OCI-LY7 (cell line): ENCODE results near the gene TSPAN5. TPM values are rescaled to one million over a fixed set of nuclear protein-coding genes. Genes with fewer than 3 reads are reported as not detected.

ENCODE experiments used
- BruUV-seq: library from RNA; stranded (reverse); fragments of 400-500 nt; replicated peaks from 2 replicates; lab custom pipeline; 2021; lab: Mats Ljungman, UMichigan
- CTCF ChIA-PET: fragments of 300-600 bp; sonication (Branson Sonifier 250); formaldehyde crosslinking; loops from one replicate; lab custom pipeline; 2022; ENCODE audit warnings: antibody characterized with exemption; ENCODE audit not compliant: unreplicated experiment; lab: Charles Lee
- POLR2A ChIA-PET: fragments of 300-600 bp; sonication (Branson Sonifier 250); formaldehyde crosslinking; loops from one replicate; lab custom pipeline; 2022; ENCODE audit warnings: antibody characterized with exemption; lab: Charles Lee
- DNase-seq: peaks from one replicate; pipeline ENCODE4 v3.0.0-alpha.2; 2015; ENCODE audit warnings: low spot score
- H2AFZ ChIP-seq: fragments of 200-600 bp; sonication (generic), shearing (Covaris generic); 2 replicates; pipeline ENCODE4 v1.6.1; 2014; ENCODE audit warnings: mild to moderate bottlenecking, antibody characterized with exemption, low read length, moderate library complexity
- H3K27ac ChIP-seq: fragments of 200-600 bp; sonication (generic); 2 replicates; pipeline ENCODE4 v1.5.1; 2014; ENCODE audit warnings: mixed run types, low read depth, mild to moderate bottlenecking, moderate library complexity, low read length, inconsistent platforms; ENCODE audit not compliant: poor library complexity, severe bottlenecking
- H3K36me3 ChIP-seq: fragments of 200-600 bp; sonication (generic); 2 replicates; pipeline ENCODE4 v1.6.1; 2014; ENCODE audit warnings: mild to moderate bottlenecking, antibody characterized with exemption, low read length, moderate library complexity, mixed read lengths; ENCODE audit not compliant: insufficient read depth
- H3K4me1 ChIP-seq: fragments of 200-600 bp; sonication (generic); 2 replicates; pipeline ENCODE4 v1.5.1; 2014; ENCODE audit warnings: mild to moderate bottlenecking, low read length; ENCODE audit not compliant: insufficient read depth, poor library complexity, severe bottlenecking
- H3K4me2 ChIP-seq: fragments of 200-600 bp; sonication (generic); 2 replicates; pipeline ENCODE4 v1.6.1; 2014; ENCODE audit warnings: mild to moderate bottlenecking, low read length
- H3K4me3 ChIP-seq: fragments of 200-600 bp; sonication (generic); 2 replicates; pipeline ENCODE4 v1.5.1; 2014; ENCODE audit warnings: mild to moderate bottlenecking, low read depth, low read length; ENCODE audit not compliant: poor library complexity, severe bottlenecking
- H3K79me2 ChIP-seq: fragments of 200-600 bp; sonication (generic); 2 replicates; pipeline ENCODE4 v1.6.1; 2016; ENCODE audit warnings: low read depth, mild to moderate bottlenecking, low read length, moderate library complexity, mixed read lengths; ENCODE audit not compliant: insufficient read depth
- H3K9me2 ChIP-seq: fragments of 200-600 bp; sonication (generic); 2 replicates; pipeline ENCODE4 v1.6.1; 2016; ENCODE audit warnings: mild to moderate bottlenecking, low read length, mixed read lengths; ENCODE audit not compliant: insufficient read depth
- H3K9me3 ChIP-seq: fragments of 200-600 bp; sonication (generic); 2 replicates; pipeline ENCODE4 v1.6.1; 2014; ENCODE audit warnings: mild to moderate bottlenecking, mixed run types, low read length, mixed read lengths
- H4K20me1 ChIP-seq: fragments of 200-600 bp; sonication (generic); 2 replicates; pipeline ENCODE4 v1.6.1; 2014; ENCODE audit warnings: mild to moderate bottlenecking, antibody characterized with exemption, low read length, moderate library complexity, mixed read lengths; ENCODE audit not compliant: insufficient read depth
- EZH2phosphoT487 ChIP-seq: fragments of 200-600 bp; sonication (generic); IDR thresholded peaks from 2 replicates; pipeline ENCODE4 v1.6.1; 2018; ENCODE audit warnings: low read depth, borderline replicate concordance, mild to moderate bottlenecking, mixed run types, antibody characterized with exemption, low read length, moderate library complexity, mixed read lengths
- intact Hi-C: fragments of 100-400 bp; cut with micrococcal nuclease; formaldehyde crosslinking; loops from one replicate; pipeline ENCODE4 v1.10.0; 2022; ENCODE audit not compliant: unreplicated experiment
- total RNA-seq, 2 experiments: library from RNA; depleted of rRNA in 1 of 2; stranded (reverse); fragments of >200 nt in 1 of 2; shearing (Covaris generic) in 1 of 2; gene quantifications; 2 replicates each; pipeline ENCODE4 v1.2.3, GENCODE V29; 2014 to 2022
- TF ChIP-seq, protein P1 (sequence below): fragments of 200-600 bp; sonication (generic); conservative IDR thresholded peaks from 2 replicates; pipeline ENCODE4 v1.5.1; 2014; ENCODE audit warnings: mild to moderate bottlenecking, antibody characterized with exemption, low read length, moderate library complexity, mixed read lengths

TSPAN5 gene
- total RNA-seq, 2 experiments from 2014 or later: not detected

DNA sequence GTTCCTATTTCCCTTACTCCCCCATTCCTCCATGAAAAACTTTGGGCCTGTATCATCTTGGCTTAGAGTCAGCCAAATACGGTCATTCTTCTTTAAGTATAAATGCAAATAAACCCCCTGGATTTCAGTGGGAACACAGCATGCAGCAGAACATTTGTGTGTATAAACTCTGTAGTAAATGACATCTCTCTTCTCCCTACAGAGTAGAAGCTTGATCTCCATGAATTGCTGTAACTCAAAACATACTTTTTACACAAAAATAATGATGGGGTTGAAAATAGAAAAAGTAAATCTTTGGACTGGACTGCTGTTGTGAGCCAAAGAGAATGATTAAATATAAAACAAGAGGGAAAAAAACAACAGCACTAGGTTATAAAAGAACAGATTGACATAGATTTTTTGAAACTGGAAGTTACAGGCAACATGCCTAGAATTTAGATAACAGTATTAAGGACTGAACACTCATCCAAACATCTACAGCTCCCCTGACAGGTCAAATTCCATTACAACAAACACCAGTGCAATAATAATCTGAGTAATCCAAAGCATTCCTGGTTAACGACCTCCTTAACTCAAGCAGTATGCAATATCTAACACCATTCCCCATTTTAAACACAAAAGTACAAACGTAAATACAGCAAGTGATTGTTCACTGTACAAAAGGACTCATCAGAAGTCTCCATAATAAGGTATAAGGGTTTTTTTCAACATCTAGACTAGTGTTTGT is 30.7 kb downstream of the TSPAN5 start:
- Histone ChIP-seq H3K79me2 (no peaks in the 10 kb centered on the region), H4K20me1 (no peaks in the 10 kb centered on the region), H3K27ac (no peak overlapping the region), H3K9me3 (no peaks in the 10 kb centered on the region; the same call in 1 of the 2 replicates), H3K4me3 (no peak overlapping the region), H3K9me2 (no peaks in the 10 kb centered on the region), H2AFZ (no peak overlapping the region), H3K4me1 (no peaks in the 10 kb centered on the region), H3K4me2 (no peak overlapping the region), H3K36me3 (no peaks in the 10 kb centered on the region)
- BruUV-seq: no TSS peak
- ChIA-PET CTCF (no interaction called here), POLR2A (no interaction called here)
- no peak for DNase-seq
- intact Hi-C loops: no loop called here
- TF ChIP-seq, protein P1, sequence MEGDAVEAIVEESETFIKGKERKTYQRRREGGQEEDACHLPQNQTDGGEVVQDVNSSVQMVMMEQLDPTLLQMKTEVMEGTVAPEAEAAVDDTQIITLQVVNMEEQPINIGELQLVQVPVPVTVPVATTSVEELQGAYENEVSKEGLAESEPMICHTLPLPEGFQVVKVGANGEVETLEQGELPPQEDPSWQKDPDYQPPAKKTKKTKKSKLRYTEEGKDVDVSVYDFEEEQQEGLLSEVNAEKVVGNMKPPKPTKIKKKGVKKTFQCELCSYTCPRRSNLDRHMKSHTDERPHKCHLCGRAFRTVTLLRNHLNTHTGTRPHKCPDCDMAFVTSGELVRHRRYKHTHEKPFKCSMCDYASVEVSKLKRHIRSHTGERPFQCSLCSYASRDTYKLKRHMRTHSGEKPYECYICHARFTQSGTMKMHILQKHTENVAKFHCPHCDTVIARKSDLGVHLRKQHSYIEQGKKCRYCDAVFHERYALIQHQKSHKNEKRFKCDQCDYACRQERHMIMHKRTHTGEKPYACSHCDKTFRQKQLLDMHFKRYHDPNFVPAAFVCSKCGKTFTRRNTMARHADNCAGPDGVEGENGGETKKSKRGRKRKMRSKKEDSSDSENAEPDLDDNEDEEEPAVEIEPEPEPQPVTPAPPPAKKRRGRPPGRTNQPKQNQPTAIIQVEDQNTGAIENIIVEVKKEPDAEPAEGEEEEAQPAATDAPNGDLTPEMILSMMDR: no peak
- TF ChIP-seq EZH2phosphoT487: no peak

DNA sequence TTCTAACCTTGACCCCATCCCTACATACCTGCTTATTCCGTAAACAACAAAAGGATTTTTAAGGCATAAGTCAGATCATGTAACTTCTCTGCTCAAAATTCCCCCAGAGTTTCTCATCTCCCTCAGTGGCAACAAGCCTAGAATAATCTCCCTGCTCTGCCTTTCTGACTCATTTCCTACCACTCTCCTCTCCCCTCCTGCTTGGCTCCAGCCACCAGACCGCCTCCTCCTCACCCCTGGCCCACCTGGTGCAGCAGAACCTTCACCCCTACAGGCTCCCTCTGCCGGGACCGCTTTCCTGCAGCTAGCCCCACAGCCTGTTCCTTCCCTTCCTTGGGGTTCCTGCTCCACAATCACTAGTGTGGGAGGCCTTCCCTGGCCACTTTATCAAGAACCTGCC is 32.1 kb downstream of the TSPAN5 start:
- no peak overlapping the region for H3K4me3 ChIP-seq
- intact Hi-C loops: no loop called here
- no peak for DNase-seq
- H3K9me2 ChIP-seq: no peaks in the 10 kb centered on the region
- ChIA-PET CTCF (no interaction called here), POLR2A (interaction anchor here (0.6 kb wide), 1 partner anchor 21 kb away, joined by 4 read pairs; no protein-coding TSS in a partner anchor)
- no peak overlapping the region for H3K27ac ChIP-seq
- H3K9me3 ChIP-seq: no peaks in the 10 kb centered on the region; the same call in 1 of the 2 replicates
- no peak for TF ChIP-seq EZH2phosphoT487
- TF ChIP-seq, protein P1: no peak
- no peaks in the 10 kb centered on the region for H3K36me3 ChIP-seq
- H4K20me1 ChIP-seq: no peaks in the 10 kb centered on the region
- BruUV-seq: no TSS peak
- no peaks in the 10 kb centered on the region for H3K4me1 ChIP-seq
- no peak overlapping the region for H3K4me2 ChIP-seq
- no peak overlapping the region for H2AFZ ChIP-seq
- no peaks in the 10 kb centered on the region for H3K79me2 ChIP-seq

DNA sequence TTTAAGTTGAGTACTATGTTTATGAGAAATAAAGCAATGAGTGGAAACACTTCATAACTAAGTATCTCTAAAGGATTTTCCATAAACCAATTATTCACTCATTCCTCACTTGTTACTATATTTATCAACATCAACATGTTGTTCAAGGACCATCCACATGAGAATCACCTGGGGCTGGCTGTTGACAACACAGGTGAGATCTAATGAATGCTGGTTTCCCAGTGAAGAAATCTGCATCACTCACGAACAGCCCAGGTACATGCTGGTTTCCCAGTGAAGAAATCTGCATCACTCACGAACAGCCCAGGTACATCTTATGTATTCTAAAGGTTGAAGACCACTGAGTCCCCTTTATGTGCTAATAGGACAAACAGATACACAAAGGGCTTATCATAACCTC is 32.5 kb downstream of the TSPAN5 start:
- Histone ChIP-seq H2AFZ (no peak overlapping the region), H3K4me3 (no peak overlapping the region), H3K27ac (no peak overlapping the region), H3K9me3 (no peaks in the 10 kb centered on the region; the same call in 1 of the 2 replicates), H3K4me2 (no peak overlapping the region), H3K9me2 (no peaks in the 10 kb centered on the region), H4K20me1 (no peaks in the 10 kb centered on the region), H3K36me3 (no peaks in the 10 kb centered on the region), H3K4me1 (no peaks in the 10 kb centered on the region), H3K79me2 (no peaks in the 10 kb centered on the region)
- CTCF ChIA-PET: no interaction called here
- POLR2A ChIA-PET: no interaction called here
- intact Hi-C loops: no loop called here
- DNase-seq: no peak
- TF ChIP-seq, protein P1: no peak
- TF ChIP-seq EZH2phosphoT487: no peak
- BruUV-seq: no TSS peak
